IMR-90 (cell line): ENCODE data around the gene MTUS2. TPM values are rescaled to one million over a fixed set of nuclear protein-coding genes. Genes with fewer than 3 reads are reported as not detected.
A peak's percentile ranks its signal among the peaks of the same experiment; 100 is the strongest.

ENCODE experiments used
- ATAC-seq: fragments of 200-7000 bp; cut with Tn5 transposase; 2 replicates; pipeline ENCODE4 v1.9.1; 2020; ENCODE audit warnings: low read depth, mild to moderate bottlenecking, moderate library complexity
- BruUV-seq: library from RNA; stranded (reverse); fragments of 400-500 nt; replicated peaks from 2 replicates; lab custom pipeline; 2021; lab: Mats Ljungman, UMichigan
- CTCF ChIA-PET: fragments of 300-600 bp; formaldehyde crosslinking; extraction: SDS; loops from one replicate; lab custom pipeline; 2021; ENCODE audit warnings: antibody characterized with exemption; lab: Yijun Ruan, JAX
- POLR2A ChIA-PET: fragments of 300-600 bp; sonication (Branson Sonifier 250); formaldehyde crosslinking; loops from one replicate; lab custom pipeline; 2022; ENCODE audit warnings: antibody characterized with exemption; ENCODE audit not compliant: unreplicated experiment; lab: Charles Lee
- DNase-seq: peaks from one replicate; pipeline ENCODE4 v3.0.0; 2013
- H2AFZ ChIP-seq: replicated peaks from 2 replicates; pipeline ENCODE3; 2013; ENCODE audit warnings: low read length, mild to moderate bottlenecking; ENCODE audit not compliant: poor library complexity
- H2AK5ac ChIP-seq: 2 replicates; pipeline ENCODE4 v1.6.1; 2013; ENCODE audit warnings: low read depth, low read length, inconsistent platforms
- H2AK9ac ChIP-seq: replicated peaks from 2 replicates; pipeline ENCODE3; 2013; ENCODE audit warnings: mild to moderate bottlenecking, low read depth, low read length, moderate library complexity; ENCODE audit not compliant: poor library complexity
- H2BK120ac ChIP-seq: 2 replicates; pipeline ENCODE4 v1.6.1; 2013; ENCODE audit warnings: low read depth, low read length, inconsistent platforms
- H2BK15ac ChIP-seq: 3 replicates; pipeline ENCODE4 v1.6.1; 2013; ENCODE audit warnings: low read depth, low read length, inconsistent platforms
- H2BK20ac ChIP-seq: 2 replicates; pipeline ENCODE4 v1.6.1; 2013; ENCODE audit warnings: low read depth, mild to moderate bottlenecking, inconsistent platforms, low read length, moderate library complexity
- H2BK5ac ChIP-seq: 2 replicates; pipeline ENCODE4 v1.6.1; 2013; ENCODE audit warnings: mild to moderate bottlenecking, low read depth, low read length, inconsistent platforms; ENCODE audit not compliant: poor library complexity, severe bottlenecking
- H3K14ac ChIP-seq: replicated peaks from 2 replicates; pipeline ENCODE4 v1.6.1; 2013; ENCODE audit warnings: low read depth, low read length, inconsistent platforms
- H3K18ac ChIP-seq: 2 replicates; pipeline ENCODE4 v1.6.1; 2013; ENCODE audit warnings: low read depth, low read length, control low read depth
- H3K23ac ChIP-seq: 2 replicates; pipeline ENCODE4 v1.6.1; 2013; ENCODE audit warnings: low read depth, low read length, inconsistent platforms
- H3K27ac ChIP-seq: 2 replicates; pipeline ENCODE4 v1.5.1; 2013; ENCODE audit warnings: mild to moderate bottlenecking, control low read depth, low read length; ENCODE audit not compliant: insufficient read depth
- H3K27me3 ChIP-seq: 2 replicates; pipeline ENCODE4 v1.6.1; 2013; ENCODE audit warnings: low read length; ENCODE audit not compliant: control insufficient read depth, insufficient read depth
- H3K36me3 ChIP-seq: 2 replicates; pipeline ENCODE4 v1.6.1; 2013; ENCODE audit warnings: low read length, mixed read lengths; ENCODE audit not compliant: control insufficient read depth, insufficient read depth
- H3K4ac ChIP-seq: 2 replicates; pipeline ENCODE4 v1.6.1; 2013; ENCODE audit warnings: low read depth, low read length, inconsistent platforms
- H3K4me1 ChIP-seq: 2 replicates; pipeline ENCODE4 v1.6.1; 2013; ENCODE audit warnings: low read length, mixed read lengths; ENCODE audit not compliant: control insufficient read depth, insufficient read depth
- H3K4me2 ChIP-seq: 2 replicates; pipeline ENCODE4 v1.6.1; 2013; ENCODE audit warnings: low read depth, mild to moderate bottlenecking, control low read depth, low read length, moderate library complexity
- H3K4me3 ChIP-seq: 2 replicates; pipeline ENCODE4 v1.5.1; 2013; ENCODE audit warnings: low read depth, mild to moderate bottlenecking, control low read depth, low read length, moderate library complexity; ENCODE audit not compliant: insufficient read depth
- H3K56ac ChIP-seq: 2 replicates; pipeline ENCODE4 v1.6.1; 2013; ENCODE audit warnings: low read length, inconsistent platforms; ENCODE audit not compliant: insufficient read depth; ENCODE audit errors: extremely low read depth
- H3K79me1 ChIP-seq, 2 experiments: 2 replicates each; pipeline ENCODE4 v1.6.1; 2013; ENCODE audit warnings: low read length in 2 of 2, inconsistent platforms in 1 of 2, low read depth in 1 of 2
- H3K9ac ChIP-seq: 2 replicates; pipeline ENCODE4 v1.6.1; 2013; ENCODE audit warnings: low read depth, low read length, control low read depth
- H3K9me1 ChIP-seq: 2 replicates; pipeline ENCODE4 v1.6.1; 2013; ENCODE audit warnings: low read length, inconsistent platforms; ENCODE audit not compliant: insufficient read depth
- H3K9me3 ChIP-seq: 2 replicates; pipeline ENCODE4 v1.6.1; 2013; ENCODE audit warnings: low read length; ENCODE audit not compliant: control insufficient read depth, insufficient read depth
- H4K20me1 ChIP-seq: 2 replicates; pipeline ENCODE4 v1.6.1; 2013; ENCODE audit warnings: low read length, inconsistent platforms; ENCODE audit not compliant: insufficient read depth
- H4K5ac ChIP-seq: 2 replicates; pipeline ENCODE4 v1.6.1; 2013; ENCODE audit warnings: mild to moderate bottlenecking, low read depth, low read length, control low read depth
- H4K8ac ChIP-seq, 2 experiments: 2 replicates each; pipeline ENCODE4 v1.6.1; 2013; ENCODE audit warnings: low read depth in 2 of 2, low read length in 2 of 2, control low read depth in 1 of 2, inconsistent platforms in 1 of 2
- H4K91ac ChIP-seq: 2 replicates; pipeline ENCODE4 v1.6.1; 2013; ENCODE audit warnings: low read depth, low read length, inconsistent platforms; ENCODE audit not compliant: insufficient read depth
- MAFK ChIP-seq: IDR thresholded peaks from 2 replicates; pipeline ENCODE4 v1.6.1; 2012; ENCODE audit warnings: low read depth, low read length, improper control_type of control experiment
- RFX5 ChIP-seq: IDR thresholded peaks from 2 replicates; pipeline ENCODE4 v1.8.0; 2012; ENCODE audit warnings: low read depth, mild to moderate bottlenecking, low read length, moderate library complexity
- WGBS, 2 experiments: methylation state at CpG; one replicate each; pipeline versions ENCODE4 v1.1.5 to v1.1.7; 2013; ENCODE audit warnings: missing lambda C conversion rate in 2 of 2; ENCODE audit not compliant: insufficient read length in 1 of 2; ENCODE audit errors: extremely low coverage in 2 of 2; 5-methylcytosine and 5-hydroxymethylcytosine counted together
- dilution Hi-C: fragments of 300-500 bp; cut with HindIII; formaldehyde crosslinking; loops from one replicate; pipeline ENCODE4 v1.14.3; 2018; ENCODE audit warnings: low sequenced_read_pairs; ENCODE audit not compliant: unreplicated experiment
- in situ Hi-C: fragments of 300-500 bp; cut with MboI; formaldehyde crosslinking; loops from 3 replicates; pipeline ENCODE4 v1.14.3; 2019; ENCODE audit warnings: low sequenced_read_pairs, inconsistent platforms, mixed read lengths
- intact Hi-C: fragments of 100-400 bp; cut with micrococcal nuclease; formaldehyde crosslinking; loops from 2 replicates; pipeline ENCODE4 v1.10.0; 2022
- polyA plus RNA-seq, 3 experiments: library from polyadenylated mRNA; depleted of rRNA; stranded (reverse); fragments of >200 nt; gene quantifications; 2 replicates each; pipeline ENCODE4 v1.2.3, GENCODE V29; 2012; ENCODE audit warnings: low replicate concordance in 1 of 3
- total RNA-seq: library from RNA; depleted of rRNA; stranded (reverse); fragments of >200 nt; gene quantifications from 2 replicates; pipeline ENCODE4 v1.2.3, GENCODE V29; 2012

MTUS2 gene
- total and polyA plus RNA-seq, 2 of the 4 experiments (the other 2 are of a cell fraction) = under 0.01 to 0.02 TPM

DNA sequence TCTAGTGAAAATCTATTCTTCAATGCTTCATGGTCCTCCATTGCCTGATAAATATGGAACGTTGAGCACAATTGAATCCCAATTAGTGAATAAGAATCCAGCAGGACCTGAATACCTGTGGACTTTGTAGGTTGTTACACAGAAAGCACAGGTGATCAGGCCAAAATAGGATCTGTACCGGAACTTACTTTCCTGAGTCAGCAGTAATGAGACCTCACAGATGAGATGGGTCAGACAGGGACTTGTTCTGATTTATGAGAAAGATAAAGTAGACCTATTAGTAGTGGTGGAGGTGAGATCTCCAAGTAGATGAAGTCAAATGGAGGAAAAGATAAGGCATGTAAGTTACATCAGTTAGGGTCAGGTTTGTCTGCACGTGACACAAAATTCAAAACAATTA is 351.1 kb downstream of the MTUS2 start:
- 42% methylated on average over 2 of the region's 3 CpGs; no CpG with 5 or more reads in 1 of the 2 experiments for WGBS, 2 experiments
- no peak for DNase-seq
- dilution Hi-C loops = no loop called here

More for the DNA sequence above, 351.1 kb downstream of the MTUS2 start:
- Histone ChIP-seq H3K4me2 (no peak overlapping the region), H3K56ac (no peak overlapping the region), H3K27me3 (no peaks in the 10 kb centered on the region), H2BK15ac (no peak overlapping the region), H3K9ac (no peak overlapping the region), H2AK5ac (no peak overlapping the region), H3K9me3 (peaks cover 9% of the 10 kb centered on the region; the same call in 1 of the 2 replicates), H3K4me3 (no peak overlapping the region), H2BK5ac (no peak overlapping the region), H3K4me1 (no peaks in the 10 kb centered on the region), H3K14ac (no peak overlapping the region), H3K79me1 (no peaks in the 10 kb centered on the region), H2BK20ac (no peak overlapping the region), H3K4ac (no peak overlapping the region), H2BK120ac (no peak overlapping the region), H3K36me3 (no peaks in the 10 kb centered on the region), H4K5ac (no peak overlapping the region), H4K20me1 (no peaks in the 10 kb centered on the region), H4K8ac (no peak overlapping the region), H3K27ac (no peak overlapping the region), H2AK9ac (no peak overlapping the region), H3K23ac (no peak overlapping the region), H3K18ac (no peak overlapping the region), H2AFZ (no peak overlapping the region), H4K91ac (no peak overlapping the region), H3K9me1 (no peaks in the 10 kb centered on the region)
- in situ Hi-C loops = no loop called here
- intact Hi-C loops = no loop called here
- BruUV-seq = no TSS peak
- TF ChIP-seq MAFK = peak; percentile 81
- no peak for TF ChIP-seq RFX5
- POLR2A ChIA-PET = no interaction called here
- CTCF ChIA-PET = no interaction called here
- ATAC-seq = no peak
